MG63 (cell line): Measurements from ENCODE around the gene CMPK2. TPM values are rescaled to one million over a fixed set of nuclear protein-coding genes. Genes with fewer than 3 reads are reported as not detected.

Experiments
- DNase-seq: peaks from one replicate; pipeline ENCODE4 v3.0.0-alpha.2; 2020
- H3K27me3 ChIP-seq: fragments of 250-450 bp; sonication (Bioruptor Pico); 2 replicates; pipeline ENCODE4 v1.5.1; 2020; ENCODE audit warnings: mild to moderate bottlenecking, moderate library complexity
- H3K36me3 ChIP-seq: fragments of 250-450 bp; sonication (Bioruptor Pico); 2 replicates; pipeline ENCODE4 v1.5.1; 2020; ENCODE audit warnings: mild to moderate bottlenecking, moderate library complexity
- H3K4me3 ChIP-seq: fragments of 250-450 bp; sonication (Bioruptor Pico); 2 replicates; pipeline ENCODE4 v1.5.1; 2020; ENCODE audit warnings: mild to moderate bottlenecking, moderate library complexity
- H3K9me3 ChIP-seq: fragments of 250-450 bp; sonication (Bioruptor Pico); 2 replicates; pipeline ENCODE4 v1.5.1; 2020; ENCODE audit warnings: mild to moderate bottlenecking, moderate library complexity
- total RNA-seq: library from RNA; depleted of rRNA; stranded (reverse); fragments of >200 nt; shearing (Covaris generic); gene quantifications from 2 replicates; pipeline ENCODE4 v1.2.3, GENCODE V29; 2014; ENCODE audit warnings: low replicate concordance

The CMPK2 gene
- total RNA-seq, 1 experiment from 2014 or later, result 6.6 TPM

DNA sequence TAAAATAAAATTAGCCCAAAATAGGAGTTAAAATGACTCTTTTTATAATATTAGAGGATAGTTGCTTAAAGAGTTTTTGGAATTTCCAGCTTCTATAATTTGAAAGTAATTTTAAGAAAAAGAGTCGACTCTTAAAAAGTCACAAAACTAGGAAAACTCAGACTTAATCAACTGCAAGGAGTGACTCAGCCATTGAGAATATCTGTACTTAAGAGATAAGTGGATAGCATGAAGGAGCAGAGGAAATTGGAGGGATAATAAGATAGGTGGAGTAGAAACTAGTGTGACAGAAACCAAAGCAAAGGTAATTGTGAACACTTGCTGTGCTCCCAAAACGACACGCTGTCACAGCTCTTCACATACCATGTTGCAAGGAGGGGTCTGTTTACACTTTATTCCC, 20.3 kb upstream of the CMPK2 start:
- H3K9me3 ChIP-seq, result no peaks in the 10 kb centered on the region
- no peaks in the 10 kb centered on the region for H3K36me3 ChIP-seq
- DNase-seq, result no peak
- H3K4me3 ChIP-seq, result no peak overlapping the region
- H3K27me3 ChIP-seq, result no peaks in the 10 kb centered on the region

DNA sequence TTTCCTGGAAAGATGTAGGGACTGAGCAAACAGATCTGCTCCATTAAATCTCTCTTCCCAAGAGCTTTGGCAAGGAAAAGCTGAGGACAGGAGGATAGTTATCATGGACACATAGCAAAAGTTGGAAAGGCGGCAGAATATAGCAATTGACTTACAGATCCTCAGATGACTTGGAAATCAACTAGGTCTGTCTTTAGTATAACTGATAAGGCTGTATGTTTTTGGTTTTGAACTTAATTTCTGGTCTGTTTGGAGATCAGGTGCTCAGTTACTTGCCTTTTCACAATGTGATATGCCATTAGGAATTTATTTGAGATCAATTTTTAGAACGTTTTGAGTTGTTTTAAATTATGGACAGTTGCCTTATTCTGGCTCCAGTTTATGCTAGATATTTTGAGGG, 19.8 kb upstream of the CMPK2 start:
- no peaks in the 10 kb centered on the region for H3K9me3 ChIP-seq
- H3K27me3 ChIP-seq, result no peaks in the 10 kb centered on the region
- no peak overlapping the region for H3K4me3 ChIP-seq
- no peaks in the 10 kb centered on the region for H3K36me3 ChIP-seq
- DNase-seq, result no peak

DNA sequence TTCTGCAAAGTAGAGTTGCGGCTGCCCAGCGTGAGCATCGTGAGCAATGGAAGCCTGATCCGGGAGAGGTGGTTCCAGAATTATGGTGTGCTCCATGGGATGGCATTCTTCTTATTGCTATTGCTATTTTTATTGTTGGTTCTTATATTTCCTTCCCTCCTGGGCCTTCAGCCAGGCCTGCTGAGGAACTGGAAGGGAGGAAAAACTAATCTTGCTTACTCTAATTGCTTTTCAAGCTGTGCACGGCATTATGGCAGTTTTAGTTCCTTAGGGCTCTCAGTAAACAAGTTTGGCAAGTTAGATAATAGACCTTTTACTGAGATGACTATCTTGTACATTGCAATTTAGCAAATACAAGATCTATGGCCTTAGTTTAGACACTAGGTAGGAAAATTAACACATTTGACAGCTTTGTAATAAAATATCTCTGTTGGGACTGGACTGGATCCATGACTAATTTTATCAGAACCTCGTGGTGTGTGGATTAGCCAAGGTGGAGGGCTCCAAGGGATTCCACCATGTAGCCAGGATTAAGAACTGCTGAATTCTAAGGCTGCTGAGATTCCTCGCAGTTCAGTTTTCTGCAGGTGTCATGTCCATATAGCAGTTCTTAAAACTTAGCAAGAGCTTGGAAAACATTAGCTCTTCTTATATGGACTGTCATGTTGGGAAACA, 17.9 kb upstream of the CMPK2 start:
- Histone ChIP-seq H3K4me3 (no peak overlapping the region), H3K36me3 (no peaks in the 10 kb centered on the region), H3K9me3 (no peaks in the 10 kb centered on the region), H3K27me3 (no peaks in the 10 kb centered on the region)
- no peak for DNase-seq

DNA sequence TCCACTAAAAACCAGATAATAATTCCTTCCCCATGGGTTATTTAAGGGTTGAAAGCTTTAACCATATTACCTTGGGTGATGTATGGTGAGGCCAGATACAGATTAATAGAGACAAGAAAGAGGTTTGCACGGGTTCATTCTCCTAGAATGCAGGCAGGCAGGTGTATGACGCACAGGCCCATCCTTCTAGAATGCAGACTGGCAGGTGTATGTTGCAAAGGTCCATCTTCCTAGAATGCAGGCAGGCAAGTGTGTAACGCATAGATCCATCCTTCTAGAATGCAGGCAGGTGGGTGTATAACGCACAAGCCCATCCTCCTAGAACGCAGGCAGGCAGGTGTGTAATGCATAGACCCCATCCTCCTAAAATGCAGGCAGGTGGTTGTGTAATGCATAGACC, 15.8 kb upstream of the CMPK2 start:
- no peaks in the 10 kb centered on the region for H3K36me3 ChIP-seq
- H3K9me3 ChIP-seq, result no peaks in the 10 kb centered on the region
- H3K27me3 ChIP-seq, result no peaks in the 10 kb centered on the region
- H3K4me3 ChIP-seq, result no peak overlapping the region
- DNase-seq, result no peak

DNA sequence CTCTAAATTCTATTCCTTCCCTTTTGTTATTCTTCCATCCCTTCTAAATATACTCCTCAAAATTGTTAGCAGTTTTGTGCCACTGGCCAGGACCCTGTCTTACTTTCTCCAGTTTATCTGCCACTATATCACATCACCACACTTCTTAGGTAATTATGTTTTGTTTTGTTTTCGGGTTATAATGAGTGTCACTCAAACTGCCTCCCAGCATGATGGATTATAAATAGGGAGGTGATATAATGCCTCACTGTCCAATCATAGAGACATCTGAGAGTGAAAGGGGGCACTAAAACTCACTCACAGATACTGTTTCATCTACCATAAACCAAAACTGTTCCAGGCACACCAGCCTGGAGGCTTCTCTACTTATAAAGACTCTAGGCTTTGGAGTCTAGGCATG, 15.3 kb upstream of the CMPK2 start:
- Histone ChIP-seq H3K27me3 (no peaks in the 10 kb centered on the region), H3K4me3 (no peak overlapping the region), H3K36me3 (no peaks in the 10 kb centered on the region), H3K9me3 (no peaks in the 10 kb centered on the region)
- DNase-seq, result no peak

DNA sequence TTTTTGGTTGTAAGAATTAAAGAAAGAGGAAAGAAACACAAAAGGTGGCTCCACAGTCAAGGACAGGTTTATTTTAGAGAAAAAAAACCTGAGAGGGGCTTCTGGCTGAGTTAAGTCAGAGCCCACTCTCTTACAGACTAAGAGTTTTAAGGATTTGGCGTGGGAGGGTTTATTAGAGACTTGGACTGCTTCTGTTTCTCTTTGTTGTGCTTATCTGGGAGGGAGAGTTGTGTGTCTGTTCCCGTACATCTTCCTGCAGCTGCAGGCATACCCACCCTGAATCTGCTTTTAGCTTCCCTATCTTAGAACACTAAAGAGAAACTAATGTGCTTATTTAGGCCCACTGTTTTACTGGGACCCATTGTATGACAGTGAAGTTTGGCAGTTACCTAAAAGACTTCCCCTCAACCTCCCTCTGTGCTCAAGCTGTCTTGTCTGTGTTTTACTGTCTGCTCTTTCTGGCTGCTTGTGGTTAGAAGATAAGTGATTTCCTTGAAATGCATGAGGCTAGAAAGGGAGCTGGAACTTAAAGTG, 14.6 kb upstream of the CMPK2 start:
- DNase-seq, result no peak
- no peaks in the 10 kb centered on the region for H3K9me3 ChIP-seq

DNA sequence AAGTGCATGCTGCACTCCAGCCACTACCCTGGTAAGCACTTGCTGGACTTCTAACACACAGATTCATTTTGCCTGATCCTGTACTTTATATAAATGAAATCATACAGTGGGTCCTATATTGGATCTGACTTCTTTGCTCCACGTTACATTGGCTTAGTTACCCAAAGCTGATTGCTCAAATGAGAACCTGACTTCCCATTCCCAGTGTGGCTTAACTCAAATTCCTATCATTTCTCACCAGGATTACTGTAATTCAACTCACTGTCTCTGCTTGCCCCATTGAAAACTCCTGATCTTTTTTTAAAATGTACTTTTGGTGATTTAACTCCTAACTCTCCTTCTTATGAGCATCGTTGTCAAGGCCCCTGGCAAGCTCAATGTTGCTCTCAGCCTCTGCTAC, 13.3 kb upstream of the CMPK2 start:
- H3K4me3 ChIP-seq, result no peak overlapping the region
- no peaks in the 10 kb centered on the region for H3K36me3 ChIP-seq
- H3K9me3 ChIP-seq, result peaks cover 5% of the 10 kb centered on the region; the same call in 1 of the 2 replicates
- no peaks in the 10 kb centered on the region for H3K27me3 ChIP-seq
- DNase-seq, result no peak

More for the DNA sequence above, 14.6 kb upstream of the CMPK2 start:
- Histone ChIP-seq H3K27me3 (no peaks in the 10 kb centered on the region), H3K4me3 (no peak overlapping the region), H3K36me3 (no peaks in the 10 kb centered on the region)

DNA sequence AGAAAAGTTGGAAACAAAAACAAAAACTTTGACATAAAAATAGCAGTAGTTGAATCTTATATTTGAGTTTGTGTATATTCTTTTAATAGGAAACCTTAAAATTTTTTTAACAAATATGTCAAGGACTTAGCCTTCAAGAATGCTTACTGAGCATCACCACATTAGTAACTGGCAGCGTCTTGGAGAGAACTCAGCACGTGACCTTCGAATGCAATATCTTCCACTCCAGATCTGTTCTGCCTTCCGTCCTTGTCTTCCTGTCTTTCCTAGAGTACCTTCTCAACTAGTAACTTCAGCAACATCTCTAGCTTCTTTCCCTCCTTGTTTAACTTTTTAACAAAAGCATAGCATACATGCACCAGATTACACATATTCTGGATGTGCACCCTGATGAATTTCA, 12.8 kb upstream of the CMPK2 start:
- H3K9me3 ChIP-seq, result peaks cover 6% of the 10 kb centered on the region; the same call in 1 of the 2 replicates
- no peaks in the 10 kb centered on the region for H3K36me3 ChIP-seq
- no peak overlapping the region for H3K4me3 ChIP-seq
- no peak for DNase-seq
- H3K27me3 ChIP-seq, result no peaks in the 10 kb centered on the region

DNA sequence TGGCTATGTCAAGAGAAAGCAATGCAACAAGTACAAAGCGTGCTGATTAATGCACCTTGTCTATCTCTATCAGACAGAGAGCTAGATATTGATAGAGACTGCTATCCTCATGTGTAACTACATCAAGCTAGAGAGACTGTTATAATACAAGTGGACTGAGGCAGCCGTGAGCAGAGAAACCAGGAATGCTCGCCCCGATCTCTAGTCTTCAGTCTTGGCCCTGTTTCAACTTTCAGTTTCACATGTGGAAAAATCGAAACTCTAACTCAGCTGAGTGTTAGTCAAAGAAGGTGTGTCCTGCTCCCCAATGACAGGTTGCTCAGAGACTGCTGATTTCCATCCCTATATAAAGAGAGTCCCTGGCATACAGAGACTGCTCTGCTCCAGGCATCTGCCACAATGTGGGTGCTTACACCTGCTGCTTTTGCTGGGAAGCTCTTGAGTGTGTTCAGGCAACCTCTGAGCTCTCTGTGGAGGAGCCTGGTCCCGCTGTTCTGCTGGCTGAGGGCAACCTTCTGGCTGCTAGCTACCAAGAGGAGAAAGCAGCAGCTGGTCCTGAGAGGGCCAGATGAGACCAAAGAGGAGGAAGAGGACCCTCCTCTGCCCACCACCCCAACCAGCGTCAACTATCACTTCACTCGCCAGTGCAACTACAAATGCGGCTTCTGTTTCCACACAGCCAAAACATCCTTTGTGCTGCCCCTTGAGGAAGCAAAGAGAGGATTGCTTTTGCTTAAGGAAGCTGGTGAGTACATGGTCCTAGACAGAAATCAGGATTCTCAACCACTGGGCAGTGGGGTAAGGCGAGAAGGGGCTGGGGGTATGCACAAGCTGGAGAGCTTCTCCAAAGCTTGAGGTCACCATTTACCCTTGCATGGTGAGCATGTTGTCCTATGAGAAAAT, 11.9 kb upstream of the CMPK2 start, which contains the start of gene RSAD2:
RSAD2 (plus strand) TSS at position 376 of the 903 bp plus-strand sequence; CDS start at position 400, 24 bp downstream.
- peak; percentile 16 for DNase-seq
- Histone ChIP-seq H3K9me3 (peaks cover 6% of the 10 kb centered on the region; the same call in 1 of the 2 replicates), H3K4me3 (peak within 1 kb of the TSS; percentile 41), H3K36me3 (no peaks in the 10 kb centered on the region), H3K27me3 (no peaks in the 10 kb centered on the region)

DNA sequence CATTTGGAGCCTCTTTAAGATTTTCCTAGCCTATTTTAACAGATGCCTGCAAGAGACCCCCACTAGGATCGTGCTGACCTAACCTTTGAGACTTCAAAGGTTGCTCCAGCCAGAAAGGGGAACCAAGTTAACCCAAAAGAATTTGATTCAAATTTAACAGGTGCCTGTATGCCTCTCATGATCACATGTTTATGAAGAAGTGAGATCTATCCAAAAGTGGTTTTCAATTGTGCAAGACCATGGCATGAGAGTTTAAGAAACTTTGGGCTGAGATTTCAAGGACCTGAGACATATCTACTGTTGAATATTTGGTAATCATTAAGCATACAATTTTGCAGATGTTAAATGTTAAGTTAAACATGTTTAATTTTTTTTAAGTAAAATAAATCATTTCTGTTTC, 10.6 kb upstream of the CMPK2 start:
- no peak for DNase-seq
- H3K27me3 ChIP-seq, result no peaks in the 10 kb centered on the region
- H3K36me3 ChIP-seq, result no peaks in the 10 kb centered on the region
- H3K9me3 ChIP-seq, result peaks cover 6% of the 10 kb centered on the region; the same call in 1 of the 2 replicates
- H3K4me3 ChIP-seq, result no peak overlapping the region

DNA sequence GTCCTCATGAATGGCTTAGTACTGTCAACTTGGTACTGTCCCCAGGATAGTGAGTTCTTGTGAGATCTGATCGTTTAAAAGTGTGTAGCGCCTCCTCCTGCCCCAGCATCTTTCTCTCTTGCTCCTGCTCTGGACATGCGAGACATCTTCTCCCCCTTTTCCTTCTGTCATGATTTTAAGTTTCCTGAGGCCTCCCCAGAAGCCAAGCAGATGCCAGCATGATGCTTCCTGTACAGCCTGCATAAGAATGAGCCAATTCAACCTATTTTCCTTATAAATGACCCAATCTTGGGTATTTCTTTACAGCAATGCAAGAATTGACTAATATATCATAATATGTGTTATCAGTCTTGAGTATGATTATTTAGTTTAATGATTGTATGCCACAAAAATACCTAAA, 8.3 kb upstream of the CMPK2 start:
- DNase-seq, result no peak
- H3K27me3 ChIP-seq, result no peaks in the 10 kb centered on the region
- no peaks in the 10 kb centered on the region for H3K36me3 ChIP-seq
- H3K4me3 ChIP-seq, result no peak overlapping the region
- H3K9me3 ChIP-seq, result peaks cover 6% of the 10 kb centered on the region; the same call in 1 of the 2 replicates

DNA sequence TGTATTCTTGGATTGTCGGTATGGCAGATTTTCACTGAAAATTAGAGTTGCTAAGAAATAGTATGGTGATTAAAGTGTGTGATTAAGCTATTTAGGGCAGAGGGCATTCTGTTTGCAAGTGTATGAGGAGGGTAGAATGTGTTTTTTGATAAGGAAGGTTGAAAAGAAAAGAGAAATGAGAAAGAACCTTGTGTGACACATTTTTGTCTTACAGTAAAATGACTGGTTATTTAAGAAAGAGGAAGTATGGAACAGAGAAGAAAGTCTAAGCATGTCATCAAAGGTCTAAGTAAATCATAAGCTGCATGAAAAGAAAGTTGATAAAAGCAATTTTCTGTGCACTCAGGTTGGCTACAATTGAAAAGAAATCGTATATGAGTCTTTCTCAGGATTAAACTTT, 6.7 kb upstream of the CMPK2 start:
- Histone ChIP-seq H3K36me3 (no peaks in the 10 kb centered on the region), H3K4me3 (no peak overlapping the region), H3K9me3 (peaks cover 6% of the 10 kb centered on the region; the same call in 1 of the 2 replicates), H3K27me3 (no peaks in the 10 kb centered on the region)
- DNase-seq, result no peak

DNA sequence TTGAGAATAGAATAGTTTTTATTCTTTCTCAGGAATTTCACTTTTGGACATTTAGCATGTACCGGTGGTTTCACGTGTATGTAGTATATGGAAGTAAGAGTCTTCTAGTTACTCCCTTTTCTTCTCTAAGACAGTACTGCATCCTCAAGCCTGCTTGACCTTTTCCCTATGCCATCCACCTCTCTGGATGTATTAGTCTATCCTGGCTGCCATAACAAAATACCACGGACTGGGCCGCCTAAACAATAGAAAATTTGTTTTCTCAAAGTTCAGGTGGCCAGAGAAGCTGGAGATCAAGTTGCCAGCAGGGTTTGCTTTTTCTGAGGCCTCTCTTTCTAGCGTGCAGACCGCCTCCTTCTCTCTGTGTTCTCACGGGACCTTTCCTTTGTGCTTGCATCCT, 1.3 kb upstream of the CMPK2 start:
- Histone ChIP-seq H3K4me3 (no peak overlapping the region), H3K9me3 (no peaks in the 10 kb centered on the region), H3K27me3 (no peaks in the 10 kb centered on the region), H3K36me3 (no peaks in the 10 kb centered on the region)
- DNase-seq, result no peak

DNA sequence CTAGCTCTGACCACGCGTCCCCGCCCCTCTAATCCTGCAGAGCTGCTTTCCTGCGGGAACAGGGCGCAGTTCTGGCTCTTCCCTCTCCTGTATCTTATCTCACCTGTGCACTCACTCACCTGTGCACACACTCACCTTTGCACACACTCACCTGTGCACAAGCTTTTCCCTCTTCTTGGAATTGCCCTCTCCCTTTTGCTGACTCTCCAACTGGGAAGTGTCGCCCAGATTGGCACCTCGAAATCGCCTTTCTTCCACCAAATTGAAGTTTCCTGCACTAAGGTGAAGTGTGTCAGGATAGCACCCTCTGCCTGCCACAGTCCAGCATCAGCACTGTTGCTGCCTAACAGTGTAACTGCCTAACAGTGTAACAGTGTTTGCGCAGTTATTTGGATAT, 566 bp upstream of the CMPK2 start:
- H3K4me3 ChIP-seq, result peak overlapping the region; percentile 61
- H3K36me3 ChIP-seq, result no peaks in the 10 kb centered on the region
- H3K27me3 ChIP-seq, result no peaks in the 10 kb centered on the region
- no peaks in the 10 kb centered on the region for H3K9me3 ChIP-seq
- DNase-seq, result peak; percentile 43

DNA sequence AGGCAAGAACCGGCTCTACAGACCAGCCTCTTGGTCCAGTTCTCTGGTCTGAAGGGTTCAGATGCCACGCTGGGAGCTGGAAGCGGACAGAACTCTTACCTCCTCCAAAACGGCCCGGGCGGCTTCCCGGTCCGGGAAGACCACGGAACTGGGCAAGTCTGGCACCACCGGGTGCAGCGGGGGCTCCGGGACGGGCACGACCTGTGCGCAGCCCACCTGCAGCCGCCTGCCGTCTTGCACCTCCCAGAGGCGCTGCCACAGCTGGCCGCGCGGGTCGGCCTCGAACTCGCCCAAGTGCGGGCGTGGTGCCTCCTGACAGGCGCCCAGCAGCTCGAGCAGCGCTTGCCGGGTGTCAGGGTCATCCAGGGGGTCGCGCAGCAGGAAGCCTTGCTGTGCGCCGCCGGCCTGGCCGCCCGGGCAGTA, 773 bp downstream of the CMPK2 start:
- H3K36me3 ChIP-seq, result peaks cover 5% of the 10 kb centered on the region
- peak; percentile 71 for DNase-seq
- peak overlapping the region; percentile 61 for H3K4me3 ChIP-seq
- no peaks in the 10 kb centered on the region for H3K27me3 ChIP-seq
- H3K9me3 ChIP-seq, result no peaks in the 10 kb centered on the region

DNA sequence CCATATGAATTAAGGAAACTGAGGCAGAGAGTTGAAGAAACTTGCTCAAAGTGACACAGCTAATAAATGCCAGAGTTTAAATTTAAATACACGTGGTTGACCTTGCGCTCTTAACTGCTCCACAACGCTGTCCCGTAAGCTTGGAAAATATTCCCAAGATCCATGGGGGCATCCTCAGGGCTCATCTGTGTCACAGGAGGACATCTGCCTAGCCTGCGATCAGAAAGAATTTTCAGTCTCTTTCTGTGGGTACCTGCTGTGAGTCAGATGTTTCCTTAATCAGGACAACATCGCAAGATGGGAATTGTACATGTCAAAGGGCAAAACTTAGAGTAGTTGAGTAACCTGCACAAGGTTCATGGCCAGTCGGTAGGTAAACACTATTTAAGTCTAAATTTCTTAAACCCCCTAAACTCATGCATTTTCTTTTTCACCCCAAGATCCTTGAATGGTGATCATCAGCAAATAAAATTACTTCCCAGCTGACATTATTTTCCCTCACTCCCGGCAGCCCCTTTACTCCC, 1.4 kb downstream of the CMPK2 start:
- H3K9me3 ChIP-seq, result peaks cover 3% of the 10 kb centered on the region; the same call in 1 of the 2 replicates
- peaks cover 5% of the 10 kb centered on the region for H3K36me3 ChIP-seq
- no peak for DNase-seq
- H3K4me3 ChIP-seq, result peak overlapping the region; percentile 61
- no peaks in the 10 kb centered on the region for H3K27me3 ChIP-seq

DNA sequence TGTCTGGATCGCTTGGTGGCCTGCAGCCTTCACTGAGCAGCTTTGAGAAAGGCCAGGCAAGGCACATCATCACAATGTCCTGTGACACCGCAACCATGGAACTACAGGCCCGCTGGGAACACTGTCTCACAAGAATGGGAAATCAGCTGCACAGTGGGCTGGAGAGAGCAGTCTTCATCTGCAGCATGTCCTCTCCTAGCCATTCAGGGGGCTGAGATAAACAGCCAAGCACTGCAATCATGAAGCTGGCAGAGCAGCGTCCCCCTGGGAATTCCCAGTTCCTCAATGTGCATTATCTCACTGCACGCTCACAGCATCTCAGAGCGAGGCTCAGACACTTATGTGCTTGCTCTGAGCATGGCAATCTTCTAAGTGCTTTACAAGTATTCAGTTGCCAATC, 1.9 kb downstream of the CMPK2 start:
- no peak overlapping the region for H3K4me3 ChIP-seq
- no peaks in the 10 kb centered on the region for H3K27me3 ChIP-seq
- DNase-seq, result no peak
- peaks cover 3% of the 10 kb centered on the region; the same call in 1 of the 2 replicates for H3K9me3 ChIP-seq
- H3K36me3 ChIP-seq, result peaks cover 8% of the 10 kb centered on the region
